IMR-90 (cell line): ENCODE data around the gene DYNLRB1. TPM values are rescaled to one million over a fixed set of nuclear protein-coding genes. Genes with fewer than 3 reads are reported as not detected.

ENCODE experiments used
- ATAC-seq: fragments of 200-7000 bp; cut with Tn5 transposase; 2 replicates; pipeline ENCODE4 v1.9.1; 2020; ENCODE audit warnings: low read depth, mild to moderate bottlenecking, moderate library complexity
- BruUV-seq: library from RNA; stranded (reverse); fragments of 400-500 nt; replicated peaks from 2 replicates; lab custom pipeline; 2021; lab: Mats Ljungman, UMichigan
- CTCF ChIA-PET: fragments of 300-600 bp; formaldehyde crosslinking; extraction: SDS; loops from one replicate; lab custom pipeline; 2021; ENCODE audit warnings: antibody characterized with exemption; lab: Yijun Ruan, JAX
- POLR2A ChIA-PET: fragments of 300-600 bp; sonication (Branson Sonifier 250); formaldehyde crosslinking; loops from one replicate; lab custom pipeline; 2022; ENCODE audit warnings: antibody characterized with exemption; ENCODE audit not compliant: unreplicated experiment; lab: Charles Lee
- DNase-seq: peaks from one replicate; pipeline ENCODE4 v3.0.0; 2013
- H2AFZ ChIP-seq: replicated peaks from 2 replicates; pipeline ENCODE3; 2013; ENCODE audit warnings: low read length, mild to moderate bottlenecking; ENCODE audit not compliant: poor library complexity
- H2AK5ac ChIP-seq: 2 replicates; pipeline ENCODE4 v1.6.1; 2013; ENCODE audit warnings: low read depth, low read length, inconsistent platforms
- H2AK9ac ChIP-seq: replicated peaks from 2 replicates; pipeline ENCODE3; 2013; ENCODE audit warnings: mild to moderate bottlenecking, low read depth, low read length, moderate library complexity; ENCODE audit not compliant: poor library complexity
- H2BK120ac ChIP-seq: 2 replicates; pipeline ENCODE4 v1.6.1; 2013; ENCODE audit warnings: low read depth, low read length, inconsistent platforms
- H2BK15ac ChIP-seq: 3 replicates; pipeline ENCODE4 v1.6.1; 2013; ENCODE audit warnings: low read depth, low read length, inconsistent platforms
- H2BK20ac ChIP-seq: 2 replicates; pipeline ENCODE4 v1.6.1; 2013; ENCODE audit warnings: low read depth, mild to moderate bottlenecking, inconsistent platforms, low read length, moderate library complexity
- H2BK5ac ChIP-seq: 2 replicates; pipeline ENCODE4 v1.6.1; 2013; ENCODE audit warnings: mild to moderate bottlenecking, low read depth, low read length, inconsistent platforms; ENCODE audit not compliant: poor library complexity, severe bottlenecking
- H3K14ac ChIP-seq: replicated peaks from 2 replicates; pipeline ENCODE4 v1.6.1; 2013; ENCODE audit warnings: low read depth, low read length, inconsistent platforms
- H3K18ac ChIP-seq: 2 replicates; pipeline ENCODE4 v1.6.1; 2013; ENCODE audit warnings: low read depth, low read length, control low read depth
- H3K23ac ChIP-seq: 2 replicates; pipeline ENCODE4 v1.6.1; 2013; ENCODE audit warnings: low read depth, low read length, inconsistent platforms
- H3K27ac ChIP-seq: 2 replicates; pipeline ENCODE4 v1.5.1; 2013; ENCODE audit warnings: mild to moderate bottlenecking, control low read depth, low read length; ENCODE audit not compliant: insufficient read depth
- H3K27me3 ChIP-seq: 2 replicates; pipeline ENCODE4 v1.6.1; 2013; ENCODE audit warnings: low read length; ENCODE audit not compliant: control insufficient read depth, insufficient read depth
- H3K36me3 ChIP-seq: 2 replicates; pipeline ENCODE4 v1.6.1; 2013; ENCODE audit warnings: low read length, mixed read lengths; ENCODE audit not compliant: control insufficient read depth, insufficient read depth
- H3K4ac ChIP-seq: 2 replicates; pipeline ENCODE4 v1.6.1; 2013; ENCODE audit warnings: low read depth, low read length, inconsistent platforms
- H3K4me1 ChIP-seq: 2 replicates; pipeline ENCODE4 v1.6.1; 2013; ENCODE audit warnings: low read length, mixed read lengths; ENCODE audit not compliant: control insufficient read depth, insufficient read depth
- H3K4me2 ChIP-seq: 2 replicates; pipeline ENCODE4 v1.6.1; 2013; ENCODE audit warnings: low read depth, mild to moderate bottlenecking, control low read depth, low read length, moderate library complexity
- H3K4me3 ChIP-seq: 2 replicates; pipeline ENCODE4 v1.5.1; 2013; ENCODE audit warnings: low read depth, mild to moderate bottlenecking, control low read depth, low read length, moderate library complexity; ENCODE audit not compliant: insufficient read depth
- H3K56ac ChIP-seq: 2 replicates; pipeline ENCODE4 v1.6.1; 2013; ENCODE audit warnings: low read length, inconsistent platforms; ENCODE audit not compliant: insufficient read depth; ENCODE audit errors: extremely low read depth
- H3K79me1 ChIP-seq, 2 experiments: 2 replicates each; pipeline ENCODE4 v1.6.1; 2013; ENCODE audit warnings: low read length in 2 of 2, inconsistent platforms in 1 of 2, low read depth in 1 of 2
- H3K9ac ChIP-seq: 2 replicates; pipeline ENCODE4 v1.6.1; 2013; ENCODE audit warnings: low read depth, low read length, control low read depth
- H3K9me1 ChIP-seq: 2 replicates; pipeline ENCODE4 v1.6.1; 2013; ENCODE audit warnings: low read length, inconsistent platforms; ENCODE audit not compliant: insufficient read depth
- H3K9me3 ChIP-seq: 2 replicates; pipeline ENCODE4 v1.6.1; 2013; ENCODE audit warnings: low read length; ENCODE audit not compliant: control insufficient read depth, insufficient read depth
- H4K20me1 ChIP-seq: 2 replicates; pipeline ENCODE4 v1.6.1; 2013; ENCODE audit warnings: low read length, inconsistent platforms; ENCODE audit not compliant: insufficient read depth
- H4K5ac ChIP-seq: 2 replicates; pipeline ENCODE4 v1.6.1; 2013; ENCODE audit warnings: mild to moderate bottlenecking, low read depth, low read length, control low read depth
- H4K8ac ChIP-seq, 2 experiments: 2 replicates each; pipeline ENCODE4 v1.6.1; 2013; ENCODE audit warnings: low read depth in 2 of 2, low read length in 2 of 2, control low read depth in 1 of 2, inconsistent platforms in 1 of 2
- H4K91ac ChIP-seq: 2 replicates; pipeline ENCODE4 v1.6.1; 2013; ENCODE audit warnings: low read depth, low read length, inconsistent platforms; ENCODE audit not compliant: insufficient read depth
- BHLHE40 ChIP-seq: fragments of 150-350 bp; IDR thresholded peaks from 2 replicates; pipeline ENCODE4 v1.6.1; 2016; ENCODE audit warnings: mild to moderate bottlenecking, low read depth, low read length
- CEBPB ChIP-seq: IDR thresholded peaks from 2 replicates; pipeline ENCODE4 v1.6.1; 2012; ENCODE audit warnings: low read depth, low read length, improper control_type of control experiment
- CTCF ChIP-seq: conservative IDR thresholded peaks from 2 replicates; pipeline ENCODE4 v1.5.1; 2012; ENCODE audit warnings: mild to moderate bottlenecking, low read depth, low read length, improper control_type of control experiment
- ELK1 ChIP-seq: fragments of 150-350 bp; IDR thresholded peaks from 2 replicates; pipeline ENCODE4 v1.6.1; 2016; ENCODE audit warnings: low read depth, mild to moderate bottlenecking, low read length, moderate library complexity, borderline replicate concordance
- MAFK ChIP-seq: IDR thresholded peaks from 2 replicates; pipeline ENCODE4 v1.6.1; 2012; ENCODE audit warnings: low read depth, low read length, improper control_type of control experiment
- NFE2L2 ChIP-seq: fragments of 150-350 bp; IDR thresholded peaks from 2 replicates; pipeline ENCODE4 v1.6.1; 2016; ENCODE audit warnings: low read depth, mild to moderate bottlenecking, low read length
- POLR2A ChIP-seq: IDR thresholded peaks from 2 replicates; pipeline ENCODE4 v1.6.1; 2012; ENCODE audit warnings: mild to moderate bottlenecking, low read depth, low read length
- RFX5 ChIP-seq: IDR thresholded peaks from 2 replicates; pipeline ENCODE4 v1.8.0; 2012; ENCODE audit warnings: low read depth, mild to moderate bottlenecking, low read length, moderate library complexity
- USF2 ChIP-seq: fragments of 150-350 bp; IDR thresholded peaks from 2 replicates; pipeline ENCODE4 v1.6.1; 2017; ENCODE audit warnings: mild to moderate bottlenecking, antibody characterized with exemption, low read length, low read depth
- WGBS, 2 experiments: methylation state at CpG; one replicate each; pipeline versions ENCODE4 v1.1.5 to v1.1.7; 2013; ENCODE audit warnings: missing lambda C conversion rate in 2 of 2; ENCODE audit not compliant: insufficient read length in 1 of 2; ENCODE audit errors: extremely low coverage in 2 of 2; 5-methylcytosine and 5-hydroxymethylcytosine counted together
- dilution Hi-C: fragments of 300-500 bp; cut with HindIII; formaldehyde crosslinking; loops from one replicate; pipeline ENCODE4 v1.14.3; 2018; ENCODE audit warnings: low sequenced_read_pairs; ENCODE audit not compliant: unreplicated experiment
- in situ Hi-C: fragments of 300-500 bp; cut with MboI; formaldehyde crosslinking; loops from 3 replicates; pipeline ENCODE4 v1.14.3; 2019; ENCODE audit warnings: low sequenced_read_pairs, inconsistent platforms, mixed read lengths
- intact Hi-C: fragments of 100-400 bp; cut with micrococcal nuclease; formaldehyde crosslinking; loops from 2 replicates; pipeline ENCODE4 v1.10.0; 2022
- polyA plus RNA-seq, 3 experiments: library from polyadenylated mRNA; depleted of rRNA; stranded (reverse); fragments of >200 nt; gene quantifications; 2 replicates each; pipeline ENCODE4 v1.2.3, GENCODE V29; 2012; ENCODE audit warnings: low replicate concordance in 1 of 3
- total RNA-seq: library from RNA; depleted of rRNA; stranded (reverse); fragments of >200 nt; gene quantifications from 2 replicates; pipeline ENCODE4 v1.2.3, GENCODE V29; 2012

DYNLRB1 gene
- total and polyA plus RNA-seq, 2 of the 4 experiments (the other 2 are of a cell fraction): 82.4 to 380 TPM

- Histone ChIP-seq H4K5ac (no peak overlapping the region), H3K4me2 (no peak overlapping the region), H3K56ac (no peak overlapping the region), H3K23ac (no peak overlapping the region), H3K4ac (no peak overlapping the region), H3K27ac (no peak overlapping the region), H3K79me1 (no peaks in the 10 kb centered on the region), H2BK5ac (no peak overlapping the region), H3K4me1 (no peaks in the 10 kb centered on the region), H3K27me3 (no peaks in the 10 kb centered on the region), H3K18ac (no peak overlapping the region), H3K9me1 (0 out of 2 replicates have a peak, but pooled peaks cover 5% of the 10 kb centered on the region), H2BK15ac (no peak overlapping the region), H4K91ac (no peak overlapping the region), H3K9me3 (no peaks in the 10 kb centered on the region), H4K8ac (no peak overlapping the region), H2AK9ac (peak overlapping the region; percentile 50), H3K36me3 (no peaks in the 10 kb centered on the region), H2AK5ac (no peak overlapping the region), H2BK120ac (no peak overlapping the region), H4K20me1 (no peaks in the 10 kb centered on the region; the same call in 1 of the 2 replicates), H3K9ac (no peak overlapping the region), H3K14ac (no peak overlapping the region), H2AFZ (no peak overlapping the region), H3K4me3 (no peak overlapping the region), H2BK20ac (no peak overlapping the region)
- no peak for ATAC-seq
- dilution Hi-C loops: no loop called here
- TF ChIP-seq CEBPB (no peak), MAFK (no peak), RFX5 (no peak), CTCF (no peak), POLR2A (no peak), USF2 (no peak), BHLHE40 (no peak), NFE2L2 (no peak), ELK1 (no peak)
- CTCF ChIA-PET: no interaction called here
- no TSS peak for BruUV-seq
- intact Hi-C loops: no loop called here
- POLR2A ChIA-PET: no interaction called here
- DNase-seq: no peak
- WGBS, 2 experiments: 87% methylated on average over 11 of the region's 22 CpGs; no CpG with 5 or more reads in 1 of the 2 experiments
- in situ Hi-C loops: no loop called here
Measured at GRCh38 chr20:34547844-34548613, 31.8 kb downstream of the DYNLRB1 start.
